Natural killer cell (primary cell): ENCODE data around the gene ITGA1. TPM values are rescaled to one million over a fixed set of nuclear protein-coding genes. Genes with fewer than 3 reads are reported as not detected.

ENCODE experiments used
- ATAC-seq, 3 donors: fragments of 150-1000 bp in 2 of 3; fragments of 200-7000 bp in 1 of 3; cut with Tn5 transposase; 1 replicate in 1 of 3; 2 replicates in 2 of 3; pipeline ENCODE4 v1.10.0; 2021; ENCODE audit warnings: mild to moderate bottlenecking in 2 of 3, moderate library complexity in 2 of 3
- DNase-seq, 2 donors: peaks; one replicate each; pipeline versions ENCODE4 v3.0.0 to v3.0.0-alpha.2; 2013 to 2021; ENCODE audit warnings: mixed read lengths in 1 of 2
- H3K27ac ChIP-seq: one replicate; pipeline ENCODE4 v1.5.1; 2013; ENCODE audit warnings: mild to moderate bottlenecking, low read length
- H3K27me3 ChIP-seq: one replicate; pipeline ENCODE4 v1.6.1; 2013; ENCODE audit warnings: low read length; ENCODE audit not compliant: control insufficient read depth, insufficient read depth
- H3K36me3 ChIP-seq: one replicate; pipeline ENCODE4 v1.6.1; 2013; ENCODE audit warnings: low read length; ENCODE audit not compliant: control insufficient read depth, insufficient read depth
- H3K4me1 ChIP-seq: one replicate; pipeline ENCODE4 v1.6.1; 2013; ENCODE audit warnings: low read length; ENCODE audit not compliant: control insufficient read depth, insufficient read depth
- H3K4me3 ChIP-seq: one replicate; pipeline ENCODE4 v1.5.1; 2013; ENCODE audit warnings: low read length
- H3K9me3 ChIP-seq: one replicate; pipeline ENCODE4 v1.6.1; 2013; ENCODE audit warnings: low read length; ENCODE audit not compliant: control insufficient read depth, insufficient read depth
- H3K27ac Mint-ChIP-seq, 2 donors: one replicate each; pipeline ENCODE4 v1.8.0; 2022; ENCODE audit warnings: mild to moderate bottlenecking in 2 of 2, mixed read lengths in 2 of 2, moderate library complexity in 1 of 2
- H3K27me3 Mint-ChIP-seq, 2 donors: one replicate each; pipeline ENCODE4 v1.8.0; 2022; ENCODE audit warnings: low read depth in 2 of 2, mixed read lengths in 2 of 2
- H3K36me3 Mint-ChIP-seq: one replicate; pipeline ENCODE4 v1.8.0; 2022; ENCODE audit warnings: mixed read lengths
- H3K4me1 Mint-ChIP-seq, 2 donors: one replicate each; pipeline ENCODE4 v1.8.0; 2022; ENCODE audit warnings: mixed read lengths in 2 of 2
- H3K4me3 Mint-ChIP-seq: one replicate; pipeline ENCODE4 v1.8.0; 2022; ENCODE audit warnings: mild to moderate bottlenecking, moderate library complexity, mixed read lengths
- H3K9me3 Mint-ChIP-seq, 2 donors: one replicate each; pipeline ENCODE4 v1.8.0; 2022; ENCODE audit warnings: mixed read lengths in 2 of 2
- CTCF ChIP-seq: fragments of 200-600 bp; IDR thresholded peaks from one replicate; pipeline ENCODE4 v1.8.0; 2022; ENCODE audit warnings: antibody characterized with exemption
- WGBS: methylation state at CpG from one replicate; pipeline ENCODE4 v1.1.7; 2013; ENCODE audit warnings: missing lambda C conversion rate; ENCODE audit not compliant: insufficient coverage; 5-methylcytosine and 5-hydroxymethylcytosine counted together
- intact Hi-C: fragments of 100-400 bp; cut with micrococcal nuclease; formaldehyde crosslinking; loops from one replicate; pipeline ENCODE4 v1.14.2; 2022
- total RNA-seq, 4 donors: library from RNA; stranded (reverse); fragments of 120-200 nt in 1 of 4; gene quantifications; one replicate each; pipeline versions ENCODE4 v1.2.3 to v1.2.4, GENCODE V29; 2013 to 2022

The ITGA1 gene
- total RNA-seq, 3 donors from 2014 or later (not counting 1 experiment from before 2014, with no cell fraction given), result 0.45 to 0.82 (median 0.47) TPM

- peaks cover 0 to 4% of the 10 kb centered on the region in 2 donors for H3K9me3 Mint-ChIP-seq
- no peak for TF ChIP-seq CTCF
- no peak overlapping the region for H3K27ac ChIP-seq
These were observed 88.1 kb downstream of the ITGA1 start for GRCh38 chr5:52875827-52876226.

GRCh38 chr5:52876456-52876855 is 88.7 kb downstream of the ITGA1 start:
- DNase-seq (no peak), ATAC-seq (no peak)
- no peaks in the 10 kb centered on the region for H3K36me3 Mint-ChIP-seq
- H3K36me3 ChIP-seq, result no peaks in the 10 kb centered on the region
- H3K27ac Mint-ChIP-seq, result no peak overlapping the region
- intact Hi-C loops, result no loop called here
- no peaks in the 10 kb centered on the region for H3K9me3 ChIP-seq
- H3K27ac ChIP-seq, result no peak overlapping the region
- no peak overlapping the region for H3K4me3 Mint-ChIP-seq
- no peaks in the 10 kb centered on the region for H3K4me1 ChIP-seq
- H3K27me3 ChIP-seq, result no peaks in the 10 kb centered on the region
- 83% methylated on average over 2 of the region's 4 CpGs for whole genome bisulfite sequencing
- no peak overlapping the region for H3K4me3 ChIP-seq
- TF ChIP-seq CTCF, result no peak
- peaks cover 0 to 4% of the 10 kb centered on the region in 2 donors for H3K9me3 Mint-ChIP-seq
- H3K27me3 Mint-ChIP-seq, result peaks cover 33 to 36% of the 10 kb centered on the region in 2 donors
- no peaks in the 10 kb centered on the region for H3K4me1 Mint-ChIP-seq

More at GRCh38 chr5:52875827-52876226, 88.1 kb downstream of the ITGA1 start:
- no peaks in the 10 kb centered on the region for H3K27me3 ChIP-seq
- no peaks in the 10 kb centered on the region for H3K36me3 ChIP-seq
- ATAC-seq (no peak), DNase-seq (no peak)
- no peaks in the 10 kb centered on the region for H3K4me1 ChIP-seq
- Mint-ChIP-seq H3K27me3 (peaks cover 33 to 34% of the 10 kb centered on the region in 2 donors), H3K36me3 (no peaks in the 10 kb centered on the region), H3K27ac (no peak overlapping the region), H3K4me1 (no peaks in the 10 kb centered on the region), H3K4me3 (no peak overlapping the region)
- WGBS, result 86% methylated on average over 1 of the region's 3 CpGs
- intact Hi-C loops, result no loop called here
- H3K9me3 ChIP-seq, result no peaks in the 10 kb centered on the region
- no peak overlapping the region for H3K4me3 ChIP-seq

- WGBS, result 89% methylated on average over 3 of the region's 3 CpGs
- Histone ChIP-seq H3K27me3 (no peaks in the 10 kb centered on the region), H3K9me3 (no peaks in the 10 kb centered on the region), H3K27ac (no peak overlapping the region), H3K4me3 (no peak overlapping the region), H3K36me3 (no peaks in the 10 kb centered on the region), H3K4me1 (no peaks in the 10 kb centered on the region)
- intact Hi-C loops, result no loop called here
- Mint-ChIP-seq H3K9me3 (peaks cover 0 to 4% of the 10 kb centered on the region in 2 donors), H3K4me3 (no peak overlapping the region), H3K36me3 (no peaks in the 10 kb centered on the region), H3K4me1 (no peaks in the 10 kb centered on the region), H3K27ac (no peak overlapping the region), H3K27me3 (peaks cover 22% of the 10 kb centered on the region in 2 donors)
- DNase-seq (no peak), ATAC-seq (no peak)
- no peak for TF ChIP-seq CTCF
These were observed 90.9 kb downstream of the ITGA1 start for GRCh38 chr5:52878656-52879055.

DNA sequence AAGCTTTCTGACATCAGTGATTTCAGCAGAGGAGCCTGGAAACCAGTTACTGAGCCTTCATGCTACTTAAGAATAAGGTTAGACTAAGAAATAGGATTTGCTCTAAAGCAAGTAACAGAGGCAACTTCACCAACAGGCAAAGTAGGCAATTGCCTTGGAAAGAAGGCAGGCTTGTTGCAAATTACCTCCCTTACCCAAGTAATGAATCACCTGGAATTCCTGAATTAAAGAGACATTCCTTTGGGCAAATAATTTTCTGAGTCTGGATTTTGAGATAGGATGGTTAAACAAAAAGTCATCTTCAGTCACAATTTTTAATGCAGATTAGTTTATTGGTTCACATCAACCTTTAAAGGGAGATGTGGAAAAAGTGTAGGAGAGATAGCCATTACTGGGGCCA is 92.8 kb downstream of the ITGA1 start:
- H3K4me1 ChIP-seq, result no peaks in the 10 kb centered on the region
- Mint-ChIP-seq H3K4me1 (no peaks in the 10 kb centered on the region), H3K27ac (no peak overlapping the region), H3K4me3 (no peak overlapping the region), H3K9me3 (peaks cover 0 to 4% of the 10 kb centered on the region in 2 donors), H3K27me3 (peaks cover 19 to 22% of the 10 kb centered on the region in 2 donors), H3K36me3 (no peaks in the 10 kb centered on the region)
- no peaks in the 10 kb centered on the region for H3K36me3 ChIP-seq
- no peak for ATAC-seq
- no peak overlapping the region for H3K27ac ChIP-seq
- H3K4me3 ChIP-seq, result no peak overlapping the region
- TF ChIP-seq CTCF, result no peak
- DNase-seq, result no peak
- H3K27me3 ChIP-seq, result no peaks in the 10 kb centered on the region
- intact Hi-C loops, result no loop called here
- H3K9me3 ChIP-seq, result no peaks in the 10 kb centered on the region
